Prostate gland (tissue), 2 donors: Measurements from ENCODE around the gene FAM120B.

ENCODE experiments used
- CTCF ChIP-seq, 4 experiments: fragments of 200-600 bp in 2 of 4; fragments of 450-650 bp in 2 of 4; sonication (generic) in 2 of 4; IDR thresholded peaks; 1 replicate in 3 of 4; 2 replicates in 1 of 4; pipeline ENCODE4 v1.5.1; 2016 to 2019; ENCODE audit warnings: antibody characterized with exemption in 4 of 4, mild to moderate bottlenecking in 2 of 4, moderate library complexity in 2 of 4
- POLR2A ChIP-seq: fragments of 450-650 bp; IDR thresholded peaks from one replicate; pipeline ENCODE4 v1.6.1; 2016; ENCODE audit warnings: antibody characterized with exemption, mild to moderate bottlenecking
- POLR2AphosphoS5 ChIP-seq: sonication (generic); formaldehyde crosslinking; IDR thresholded peaks from one replicate; pipeline ENCODE4 v1.6.1; 2017; ENCODE audit warnings: antibody characterized with exemption

- no peak for TF ChIP-seq CTCF (IDR thresholded peaks at IDR 0.05)
- no peak for TF ChIP-seq POLR2A
- no peak for TF ChIP-seq POLR2AphosphoS5
These were observed 145.4 kb downstream of the FAM120B start for GRCh38 chr6:170451762-170452651.
